K562 (cell line): ENCODE data around the gene SCUBE1. TPM values are rescaled to one million over a fixed set of nuclear protein-coding genes. Genes with fewer than 3 reads are reported as not detected.
A peak's percentile ranks its signal among the peaks of the same experiment; 100 is the strongest.

ENCODE experiments used
- ATAC-seq: fragments of 200-7000 bp; cut with Tn5 transposase; 3 replicates; pipeline ENCODE4 v1.9.1; 2020; ENCODE audit warnings: moderate library complexity
- BruUV-seq: library from RNA; stranded (reverse); fragments of 400-500 nt; replicated peaks from 2 replicates; lab custom pipeline; 2021; lab: Mats Ljungman, UMichigan
- CTCF ChIA-PET: fragments of 300-600 bp; formaldehyde crosslinking; extraction: SDS; loops from one replicate; lab custom pipeline; 2021; ENCODE audit warnings: low intra/inter-chr PET ratio; lab: Yijun Ruan, JAX
- POLR2A ChIA-PET: fragments of 300-600, 350-650 bp; sonication (Branson Sonifier 250); formaldehyde crosslinking; extraction: SDS; loops from one replicate; lab custom pipeline; 2021; ENCODE audit warnings: antibody characterized with exemption, inconsistent platforms; lab: Yijun Ruan, JAX
- DNase-seq, 4 experiments: peaks; one replicate each; pipeline versions ENCODE4 v3.0.0 to v3.0.0-alpha.2; 2011 to 2018; ENCODE audit warnings: low spot score in 3 of 4, mixed read lengths in 3 of 4; ENCODE audit errors: extremely low read depth in 1 of 4
- FAIRE-seq: peaks from 2 replicates; lab custom pipeline; 2011; peaks lifted over from hg19 to GRCh38; lab: Jason Lieb, UNC
- H2AFZ ChIP-seq: 2 replicates; pipeline ENCODE4 v1.6.0; 2011; ENCODE audit warnings: low read depth, low read length, control low read depth, inconsistent platforms
- H3K27ac ChIP-seq: fragments of 200-600 bp; 3 replicates; pipeline ENCODE4 v1.8.0; 2011; ENCODE audit warnings: low read depth, mild to moderate bottlenecking, control low read depth, inconsistent platforms, low read length, moderate library complexity, mixed read lengths; ENCODE audit errors: extremely low read depth
- H3K27me3 ChIP-seq, 2 experiments: fragments of 300-600 bp in 1 of 2; 2 replicates in 1 of 2; 3 replicates in 1 of 2; pipeline versions ENCODE4 v1.6.0 to v1.8.0; 2011; ENCODE audit warnings: inconsistent platforms in 2 of 2, low read length in 2 of 2, mild to moderate bottlenecking in 1 of 2, mixed read lengths in 1 of 2, moderate library complexity in 1 of 2; ENCODE audit not compliant: control insufficient read depth in 2 of 2, insufficient read depth in 2 of 2
- H3K36me3 ChIP-seq: fragments of 300-600 bp; 3 replicates; pipeline ENCODE4 v1.8.0; 2011; ENCODE audit warnings: mild to moderate bottlenecking, low read length, inconsistent platforms; ENCODE audit not compliant: control insufficient read depth, insufficient read depth
- H3K4me1 ChIP-seq, 2 experiments: fragments of 200-600 bp in 1 of 2; replicated peaks in 1 of 2; 2 replicates in 1 of 2; 3 replicates in 1 of 2; pipeline versions ENCODE4 v1.5.1 to v1.8.0; 2011; ENCODE audit warnings: inconsistent platforms in 2 of 2, low read length in 2 of 2, mild to moderate bottlenecking in 1 of 2, mixed read lengths in 1 of 2, moderate library complexity in 1 of 2; ENCODE audit not compliant: control insufficient read depth in 2 of 2, insufficient read depth in 2 of 2
- H3K4me2 ChIP-seq: 2 replicates; pipeline ENCODE4 v1.6.1; 2011; ENCODE audit warnings: low read length, control low read depth, inconsistent platforms, mixed read lengths; ENCODE audit not compliant: insufficient read depth
- H3K4me3 ChIP-seq: fragments of 200-600 bp; sonication (generic), shearing (Covaris generic); 2 replicates; pipeline ENCODE4 v1.5.1; 2016; ENCODE audit warnings: control low read depth, inconsistent platforms
- H3K79me2 ChIP-seq: fragments of 200-600 bp; 3 replicates; pipeline ENCODE4 v1.8.0; 2011; ENCODE audit warnings: low read length, inconsistent platforms; ENCODE audit not compliant: control insufficient read depth, insufficient read depth
- H3K9ac ChIP-seq, 2 experiments: 2 replicates each; pipeline versions ENCODE4 v1.6.0 to v1.6.1; 2011; ENCODE audit warnings: low read depth in 2 of 2, low read length in 2 of 2, control low read depth in 1 of 2, inconsistent platforms in 1 of 2, mild to moderate bottlenecking in 1 of 2, mixed read lengths in 1 of 2; ENCODE audit not compliant: insufficient read depth in 1 of 2
- H3K9me1 ChIP-seq: one replicate; pipeline ENCODE4 v1.6.0; 2011; ENCODE audit warnings: inconsistent platforms, mild to moderate bottlenecking, low read length, moderate library complexity; ENCODE audit not compliant: control insufficient read depth, insufficient read depth
- H3K9me3 ChIP-seq: replicated peaks from 2 replicates; pipeline ENCODE4 v1.5.1; 2011; ENCODE audit warnings: low read depth, low read length, inconsistent platforms; ENCODE audit not compliant: control insufficient read depth, insufficient read depth
- H4K20me1 ChIP-seq: replicated peaks from 2 replicates; pipeline ENCODE4 v1.6.1; 2011; ENCODE audit warnings: low read length, inconsistent platforms, mixed read lengths; ENCODE audit not compliant: control insufficient read depth, insufficient read depth
- FIP1L1 ChIP-seq: fragments of 200-400 bp; formaldehyde crosslinking; IDR thresholded peaks from 2 replicates; pipeline ENCODE4 v1.6.1; 2018; ENCODE audit warnings: mild to moderate bottlenecking, low read depth, low read length; ENCODE audit not compliant: poor library complexity, severe bottlenecking
- GMEB1 ChIP-seq: fragments of 250-450 bp; sonication (Bioruptor Pico); IDR thresholded peaks from 2 replicates; pipeline ENCODE4 v1.4.0; 2020; ENCODE audit warnings: mild to moderate bottlenecking
- JUND ChIP-seq, 2 experiments: IDR thresholded peaks; 2 replicates in 1 of 2; 3 replicates in 1 of 2; pipeline ENCODE4 v1.6.1; 2011; ENCODE audit warnings: borderline replicate concordance in 2 of 2, low read depth in 2 of 2, low read length in 2 of 2, improper control_type of control experiment in 1 of 2, missing biosample characterization in 1 of 2, missing genetic modification characterization in 1 of 2, missing genetic modification reagents in 1 of 2
- NR2C1 ChIP-seq, 2 experiments: fragments of 450-650 bp; IDR thresholded peaks; 2 replicates each; pipeline ENCODE4 v1.6.1; 2017; ENCODE audit warnings: mild to moderate bottlenecking in 2 of 2, antibody characterized with exemption in 1 of 2, inconsistent platforms in 1 of 2, missing compliant biosample characterization in 1 of 2, missing genetic modification characterization in 1 of 2
- SIRT6 ChIP-seq: IDR thresholded peaks from one replicate; pipeline ENCODE4 v1.6.1; 2012; ENCODE audit warnings: low read depth, mild to moderate bottlenecking, control low read depth, inconsistent platforms, low read length, moderate library complexity
- STAT5A ChIP-seq: IDR thresholded peaks from 2 replicates; pipeline ENCODE4 v1.6.1; 2012; ENCODE audit warnings: low read length, inconsistent platforms, borderline replicate concordance
- ZNF124 ChIP-seq: sonication (generic); formaldehyde crosslinking; IDR thresholded peaks from 2 replicates; pipeline ENCODE4 v1.8.1; 2022; ENCODE audit warnings: missing genetic modification reagents
- ZNF318 ChIP-seq, 2 experiments: fragments of 450-650 bp; IDR thresholded peaks; 2 replicates each; pipeline ENCODE4 v1.6.1; 2016; ENCODE audit warnings: mild to moderate bottlenecking in 2 of 2, borderline replicate concordance in 1 of 2, low read depth in 1 of 2, moderate library complexity in 1 of 2
- WGBS: fragments of 100-300 bp; shearing (Covaris generic); methylation state at CpG from one replicate; pipeline ENCODE4 v1.1.6; 2016; ENCODE audit warnings: low coverage, mixed read lengths; ENCODE audit not compliant: insufficient coverage; ENCODE audit errors: missing lambda C conversion rate; 5-methylcytosine and 5-hydroxymethylcytosine counted together
- in situ Hi-C: fragments of 300-500 bp; cut with MboI; formaldehyde crosslinking; loops from 4 replicates; pipeline ENCODE4 v1.15.0; 2018; ENCODE audit warnings: inconsistent platforms, mixed read lengths
- intact Hi-C: fragments of 100-400 bp; cut with micrococcal nuclease; formaldehyde crosslinking; loops from 2 replicates; pipeline ENCODE4 v1.14.2; 2022
- polyA plus RNA-seq, 8 experiments: library from polyadenylated mRNA; depleted of rRNA in 4 of 8; stranded (reverse) in 5 of 8; unstranded in 3 of 8; fragments of >200 nt; fragmentation: Nextera tagmentation in 2 of 8; fragmentation: Illumina TruSeq in 1 of 8; extraction: Ambion mirVana in 2 of 8; extraction: Trizol in 1 of 8; gene quantifications; 2 replicates each; pipeline versions ENCODE4 v1.2.1 to v1.2.3, GENCODE V29; 2011 to 2014; ENCODE audit warnings: inconsistent platforms in 1 of 8, missing spikeins in 1 of 8
- total RNA-seq, 7 experiments: library from RNA; depleted of rRNA in 6 of 7; stranded (reverse); fragments of >200 nt in 6 of 7; fragmentation: Illumina TruSeq in 2 of 7; extraction: Trizol in 2 of 7; gene quantifications; 2 replicates each; pipeline versions ENCODE4 v1.2.1 to v1.2.3, GENCODE V29; 2011 to 2021; ENCODE audit warnings: low replicate concordance in 1 of 7

SCUBE1 gene
- total and polyA plus RNA-seq, 9 of the 15 experiments (the other 6 are each of a cell fraction or from before 2014, with no cell fraction given) = 0.03 to 0.47 (median 0.29) TPM; not detected in 6

- Histone ChIP-seq H3K4me3 (no peak overlapping the region), H3K4me1 (peaks cover 0 to 42% of the 10 kb centered on the region in 2 experiments; a peak in 2 of 5 replicates), H3K79me2 (no peaks in the 10 kb centered on the region), H3K9me1 (no peaks in the 10 kb centered on the region), H3K9me3 (no peaks in the 10 kb centered on the region), H3K4me2 (no peak overlapping the region), H4K20me1 (peaks cover 4% of the 10 kb centered on the region; the same call in 1 of the 2 replicates), H3K9ac (peak overlapping the region in 1 of 2 experiments; percentile 26; a peak in 1 of 4 replicates), H3K27me3 (peaks cover 0 to 34% of the 10 kb centered on the region in 2 experiments; a peak in 2 of 5 replicates), H2AFZ (no peak overlapping the region), H3K27ac (no peak overlapping the region), H3K36me3 (no peaks in the 10 kb centered on the region)
- CTCF ChIA-PET = interaction anchor here (0.6 to 2.6 kb wide), 4 partner anchors 116 to 387 kb away, joined by 3 to 21 read pairs (median 10); no protein-coding TSS in a partner anchor
- no peak for TF ChIP-seq NR2C1 (IDR thresholded peaks at IDR 0.05)
- no peak for TF ChIP-seq NR2C1 (tag; IDR thresholded peaks at IDR 0.05)
- no peak for TF ChIP-seq ZNF124 (CRISPR knock-in tag)
- TF ChIP-seq STAT5A = no peak
- TF ChIP-seq JUND (IDR thresholded peaks at IDR 0.05; ENCODE audit: borderline replicate concordance, low read depth, low read length) = no peak
- no peak for TF ChIP-seq JUND (tag; IDR thresholded peaks at IDR 0.05; ENCODE audit: borderline replicate concordance, low read depth, low read length)
- TF ChIP-seq GMEB1 (CRISPR knock-in tag) = no peak
- no peak for TF ChIP-seq SIRT6
- no peak for TF ChIP-seq FIP1L1
- TF ChIP-seq ZNF318 (IDR thresholded peaks at IDR 0.05; ENCODE audit: borderline replicate concordance in 1 of 2, low read depth in 1 of 2) = no peak
- in situ Hi-C loops (no loop called here), intact Hi-C loops (loop anchor here (5.0 kb wide), 1 partner anchor 42 kb away; no protein-coding TSS in a partner anchor)
- no peak for ATAC-seq
- DNase-seq = no peak
- POLR2A ChIA-PET = no interaction called here
- WGBS = 28% methylated on average over 4 of the region's 9 CpGs
- no TSS peak for BruUV-seq
- no peak for FAIRE-seq
These were observed 112.6 kb downstream of the SCUBE1 start for GRCh38 chr22:43230571-43230970.
